Memory B cell (primary cell): ENCODE results near the gene IFIT3.
A peak's percentile ranks its signal among the peaks of the same experiment; 100 is the strongest.

Experiments
- ATAC-seq: fragments of 150-1000 bp; cut with Tn5 transposase; 2 replicates; pipeline ENCODE4 v1.10.0; 2021; ENCODE audit warnings: low read depth, mild to moderate bottlenecking, moderate library complexity
- DNase-seq, 2 donors: peaks; one replicate each; pipeline ENCODE4 v3.0.0; 2022; ENCODE audit warnings: low spot score in 2 of 2
- H3K27ac Mint-ChIP-seq: one replicate; pipeline ENCODE4 v1.8.0; 2022; ENCODE audit warnings: mild to moderate bottlenecking, moderate library complexity, mixed read lengths
- H3K27me3 Mint-ChIP-seq: one replicate; pipeline ENCODE4 v1.8.0; 2022; ENCODE audit warnings: mixed read lengths
- H3K36me3 Mint-ChIP-seq: one replicate; pipeline ENCODE4 v1.8.0; 2022; ENCODE audit warnings: mild to moderate bottlenecking, mixed read lengths
- H3K4me1 Mint-ChIP-seq: one replicate; pipeline ENCODE4 v1.8.0; 2022; ENCODE audit warnings: mixed read lengths
- H3K4me3 Mint-ChIP-seq: one replicate; pipeline ENCODE4 v1.8.0; 2022; ENCODE audit warnings: mild to moderate bottlenecking, moderate library complexity, mixed read lengths
- H3K9me3 Mint-ChIP-seq: one replicate; pipeline ENCODE4 v1.8.0; 2022; ENCODE audit warnings: mixed read lengths

IFIT3 gene

GRCh38 chr10:89332123-89332633 is 4.4 kb downstream of the IFIT3 start:
- ATAC-seq = peak; percentile 55
- peak; percentile 12 to 38 for DNase-seq
- Mint-ChIP-seq H3K9me3 (no peaks in the 10 kb centered on the region), H3K36me3 (peaks cover 1% of the 10 kb centered on the region), H3K27ac (peak overlapping the region; percentile 97), H3K4me1 (peaks cover 44% of the 10 kb centered on the region), H3K4me3 (peak overlapping the region; percentile 86), H3K27me3 (no peaks in the 10 kb centered on the region)

GRCh38 chr10:89335226-89335625 is 7.4 kb downstream of the IFIT3 start:
- DNase-seq (no peak), ATAC-seq (no peak)
- Mint-ChIP-seq H3K27me3 (no peaks in the 10 kb centered on the region), H3K9me3 (no peaks in the 10 kb centered on the region), H3K4me3 (no peak overlapping the region), H3K27ac (peak overlapping the region; percentile 97), H3K4me1 (peaks cover 25% of the 10 kb centered on the region), H3K36me3 (peaks cover 19% of the 10 kb centered on the region)

GRCh38 chr10:89336241-89336640 is 8.4 kb downstream of the IFIT3 start:
- Mint-ChIP-seq H3K27me3 (no peaks in the 10 kb centered on the region), H3K36me3 (peaks cover 23% of the 10 kb centered on the region)

GRCh38 chr10:89337484-89337883 is 9.7 kb downstream of the IFIT3 start:
- no peak overlapping the region for H3K4me3 Mint-ChIP-seq
- ATAC-seq = no peak
- H3K36me3 Mint-ChIP-seq = peaks cover 23% of the 10 kb centered on the region
- no peaks in the 10 kb centered on the region for H3K27me3 Mint-ChIP-seq
- no peaks in the 10 kb centered on the region for H3K9me3 Mint-ChIP-seq
- H3K4me1 Mint-ChIP-seq = peaks cover 15% of the 10 kb centered on the region
- no peak overlapping the region for H3K27ac Mint-ChIP-seq
- DNase-seq = no peak

More at GRCh38 chr10:89336241-89336640, 8.4 kb downstream of the IFIT3 start:
- H3K4me1 Mint-ChIP-seq = peaks cover 18% of the 10 kb centered on the region
- DNase-seq (no peak), ATAC-seq (no peak)
- H3K27ac Mint-ChIP-seq = peak overlapping the region; percentile 97
- no peak overlapping the region for H3K4me3 Mint-ChIP-seq
- H3K9me3 Mint-ChIP-seq = no peaks in the 10 kb centered on the region

GRCh38 chr10:89338713-89339112 is 10.9 kb downstream of the IFIT3 start:
- peaks cover 23% of the 10 kb centered on the region for H3K36me3 Mint-ChIP-seq
- peaks cover 7% of the 10 kb centered on the region for H3K4me1 Mint-ChIP-seq
- no peak overlapping the region for H3K4me3 Mint-ChIP-seq
- H3K9me3 Mint-ChIP-seq = no peaks in the 10 kb centered on the region
- ATAC-seq = no peak
- H3K27me3 Mint-ChIP-seq = no peaks in the 10 kb centered on the region
- DNase-seq = no peak
- no peak overlapping the region for H3K27ac Mint-ChIP-seq

GRCh38 chr10:89339875-89340274 is 12.1 kb downstream of the IFIT3 start:
- H3K27me3 Mint-ChIP-seq = no peaks in the 10 kb centered on the region
- peaks cover 23% of the 10 kb centered on the region for H3K36me3 Mint-ChIP-seq
- H3K4me3 Mint-ChIP-seq = no peak overlapping the region
- H3K27ac Mint-ChIP-seq = no peak overlapping the region
- ATAC-seq = no peak
- no peaks in the 10 kb centered on the region for H3K9me3 Mint-ChIP-seq
- DNase-seq = no peak
- peaks cover 2% of the 10 kb centered on the region for H3K4me1 Mint-ChIP-seq

- Mint-ChIP-seq H3K4me1 (no peaks in the 10 kb centered on the region), H3K27me3 (no peaks in the 10 kb centered on the region), H3K4me3 (no peak overlapping the region), H3K36me3 (peaks cover 21% of the 10 kb centered on the region), H3K9me3 (no peaks in the 10 kb centered on the region), H3K27ac (no peak overlapping the region)
- DNase-seq (no peak), ATAC-seq (no peak)
Measured at GRCh38 chr10:89341649-89342048, 13.9 kb downstream of the IFIT3 start.

GRCh38 chr10:89342206-89342958 is 14.6 kb downstream of the IFIT3 start:
- Mint-ChIP-seq H3K4me3 (no peak overlapping the region), H3K9me3 (no peaks in the 10 kb centered on the region), H3K4me1 (peaks cover 4% of the 10 kb centered on the region), H3K27me3 (no peaks in the 10 kb centered on the region), H3K27ac (no peak overlapping the region), H3K36me3 (peaks cover 21% of the 10 kb centered on the region)
- DNase-seq (no peak), ATAC-seq (no peak)

GRCh38 chr10:89343089-89343767 is 15.4 kb downstream of the IFIT3 start:
- Mint-ChIP-seq H3K4me1 (peaks cover 11% of the 10 kb centered on the region), H3K9me3 (no peaks in the 10 kb centered on the region), H3K27me3 (no peaks in the 10 kb centered on the region), H3K27ac (no peak overlapping the region), H3K36me3 (peaks cover 21% of the 10 kb centered on the region), H3K4me3 (no peak overlapping the region)
- DNase-seq = no peak
- no peak for ATAC-seq

- no peaks in the 10 kb centered on the region for H3K9me3 Mint-ChIP-seq
- H3K4me1 Mint-ChIP-seq = peaks cover 12% of the 10 kb centered on the region
- no peaks in the 10 kb centered on the region for H3K27me3 Mint-ChIP-seq
- H3K36me3 Mint-ChIP-seq = peaks cover 12% of the 10 kb centered on the region
- H3K27ac Mint-ChIP-seq = no peak overlapping the region
- no peak overlapping the region for H3K4me3 Mint-ChIP-seq
- no peak for DNase-seq
- ATAC-seq = no peak
Measured at GRCh38 chr10:89344156-89344555, 16.4 kb downstream of the IFIT3 start.

GRCh38 chr10:89345367-89346000 is 17.7 kb downstream of the IFIT3 start:
- Mint-ChIP-seq H3K4me1 (peaks cover 13% of the 10 kb centered on the region), H3K36me3 (peaks cover 3% of the 10 kb centered on the region), H3K27ac (no peak overlapping the region), H3K4me3 (no peak overlapping the region), H3K27me3 (no peaks in the 10 kb centered on the region), H3K9me3 (no peaks in the 10 kb centered on the region)
- ATAC-seq (no peak), DNase-seq (no peak)

GRCh38 chr10:89346405-89347254 is 18.8 kb downstream of the IFIT3 start:
- H3K4me3 Mint-ChIP-seq = no peak overlapping the region
- ATAC-seq (no peak), DNase-seq (no peak)
- H3K4me1 Mint-ChIP-seq = peaks cover 18% of the 10 kb centered on the region
- no peak overlapping the region for H3K27ac Mint-ChIP-seq
- no peaks in the 10 kb centered on the region for H3K9me3 Mint-ChIP-seq
- H3K36me3 Mint-ChIP-seq = no peaks in the 10 kb centered on the region
- no peaks in the 10 kb centered on the region for H3K27me3 Mint-ChIP-seq

GRCh38 chr10:89347701-89348457 is 20.1 kb downstream of the IFIT3 start:
- H3K36me3 Mint-ChIP-seq = no peaks in the 10 kb centered on the region
- peaks cover 23% of the 10 kb centered on the region for H3K4me1 Mint-ChIP-seq
- ATAC-seq = no peak
- H3K27me3 Mint-ChIP-seq = no peaks in the 10 kb centered on the region
- H3K4me3 Mint-ChIP-seq = no peak overlapping the region
- no peaks in the 10 kb centered on the region for H3K9me3 Mint-ChIP-seq
- DNase-seq = no peak
- no peak overlapping the region for H3K27ac Mint-ChIP-seq
